Raji (cell line): ENCODE results near the gene TMEM18.

ENCODE experiments used
- POLR2A ChIP-seq: IDR thresholded peaks from 2 replicates; pipeline ENCODE4 v1.6.1; 2011; ENCODE audit warnings: low read depth, low read length, control low read depth; ENCODE audit not compliant: insufficient read depth

Gene TMEM18

GRCh38 chr2:637406-637776 lies 39.8 kb downstream of the TMEM18 start:
- no peak for TF ChIP-seq POLR2A

- TF ChIP-seq POLR2A: no peak
Measured at GRCh38 chr2:636641-637405, 40.4 kb downstream of the TMEM18 start.

GRCh38 chr2:635687-636621 lies 41.3 kb downstream of the TMEM18 start:
- no peak for TF ChIP-seq POLR2A

- no peak for TF ChIP-seq POLR2A
Measured at GRCh38 chr2:634636-635388, 42.4 kb downstream of the TMEM18 start.

- no peak for TF ChIP-seq POLR2A
Measured at GRCh38 chr2:634041-634440, 43.2 kb downstream of the TMEM18 start.

- TF ChIP-seq POLR2A: no peak
Measured at GRCh38 chr2:633371-633770, 43.8 kb downstream of the TMEM18 start.

GRCh38 chr2:632471-632870 lies 44.7 kb downstream of the TMEM18 start:
- no peak for TF ChIP-seq POLR2A

- TF ChIP-seq POLR2A: no peak
Measured at GRCh38 chr2:631741-632140, 45.5 kb downstream of the TMEM18 start.

GRCh38 chr2:630451-631320 lies 46.5 kb downstream of the TMEM18 start:
- no peak for TF ChIP-seq POLR2A

GRCh38 chr2:629961-630360 lies 47.2 kb downstream of the TMEM18 start:
- no peak for TF ChIP-seq POLR2A

- TF ChIP-seq POLR2A: no peak
Measured at GRCh38 chr2:628651-629050, 48.6 kb downstream of the TMEM18 start.

GRCh38 chr2:627926-628560 lies 49.2 kb downstream of the TMEM18 start:
- no peak for TF ChIP-seq POLR2A

- TF ChIP-seq POLR2A: no peak
Measured at GRCh38 chr2:627340-627709, 49.9 kb downstream of the TMEM18 start.
